ENCODE measurements around the gene TMEM9.

TMEM9 gene

GRCh38 chr1:201096041-201096461, 58.2 kb downstream of the TMEM9 start:
- ChIA-PET POLR2A (ENCODE audit: low non-redundant PET) (no interaction called here), CTCF (interaction anchor here (0.6 to 1.9 kb wide), 4 partner anchors 9 to 123 kb away, joined by 4 to 7 read pairs (median 5); no protein-coding TSS in a partner anchor)
- DNase-seq (ENCODE audit: low spot score) = no peak
- peak overlapping the region; percentile 13; the same call in 1 of the 2 replicates for H3K27ac ChIP-seq
- TF ChIP-seq CTCF (conservative IDR thresholded peaks at IDR 0.05; ENCODE audit: low read depth) = no peak

GRCh38 chr1:201095581-201095980, 58.7 kb downstream of the TMEM9 start:
- ChIA-PET POLR2A (ENCODE audit: low non-redundant PET) (no interaction called here), CTCF (interaction anchor here (1.0 to 1.9 kb wide), 3 partner anchors 9 to 31 kb away, joined by 4 to 7 read pairs (median 6); no protein-coding TSS in a partner anchor)
- H3K27ac ChIP-seq = peak overlapping the region; percentile 13; the same call in 1 of the 2 replicates
- DNase-seq (ENCODE audit: low spot score) = no peak
- TF ChIP-seq CTCF (conservative IDR thresholded peaks at IDR 0.05; ENCODE audit: low read depth) = no peak

GRCh38 chr1:201094832-201095231, 59.4 kb downstream of the TMEM9 start:
- DNase-seq (ENCODE audit: low spot score) = no peak
- H3K27ac ChIP-seq = no peak overlapping the region
- CTCF ChIA-PET = interaction anchor here (0.6 to 1.9 kb wide), 3 partner anchors 10 to 25 kb away, joined by 6 to 7 read pairs (median 6); no protein-coding TSS in a partner anchor
- TF ChIP-seq CTCF (conservative IDR thresholded peaks at IDR 0.05; ENCODE audit: low read depth) = no peak
- POLR2A ChIA-PET (ENCODE audit: low non-redundant PET) = no interaction called here

GRCh38 chr1:201093962-201094361, 60.3 kb downstream of the TMEM9 start:
- no peak for DNase-seq (ENCODE audit: low spot score)
- POLR2A ChIA-PET (ENCODE audit: low non-redundant PET) = no interaction called here
- no peak for TF ChIP-seq CTCF (conservative IDR thresholded peaks at IDR 0.05; ENCODE audit: low read depth)
- CTCF ChIA-PET = interaction anchor here (0.6 to 1.9 kb wide), 2 partner anchors 16 to 26 kb away, joined by 6 read pairs; no protein-coding TSS in a partner anchor
- H3K27ac ChIP-seq = no peak overlapping the region

- no peak for DNase-seq (ENCODE audit: low spot score)
- H3K27ac ChIP-seq = no peak overlapping the region
- ChIA-PET POLR2A (ENCODE audit: low non-redundant PET) (no interaction called here), CTCF (interaction anchor here (1.9 kb wide), 1 partner anchor 26 kb away, joined by 6 read pairs; no protein-coding TSS in a partner anchor)
- TF ChIP-seq CTCF (conservative IDR thresholded peaks at IDR 0.05; ENCODE audit: low read depth) = no peak
Measured at GRCh38 chr1:201093561-201093960, 60.7 kb downstream of the TMEM9 start.

- CTCF ChIA-PET = interaction anchor here (1.9 kb wide), 1 partner anchor 27 kb away, joined by 6 read pairs; no protein-coding TSS in a partner anchor
- no peak for DNase-seq (ENCODE audit: low spot score)
- no peak overlapping the region for H3K27ac ChIP-seq
- no peak for TF ChIP-seq CTCF (conservative IDR thresholded peaks at IDR 0.05; ENCODE audit: low read depth)
- POLR2A ChIA-PET (ENCODE audit: low non-redundant PET) = no interaction called here
Measured at GRCh38 chr1:201092738-201093137, 61.5 kb downstream of the TMEM9 start.

All from RWPE1 (cell line).